HG02623 (cell line): Measurements from ENCODE around the gene TEAD4.

Experiments used
- ATAC-seq: cut with Tn5 transposase; IDR thresholded peaks from one replicate; pipeline ENCODE4 v1.9.1; 2021; ENCODE audit warnings: moderate library complexity; ENCODE audit not compliant: unreplicated experiment

The TEAD4 gene

DNA sequence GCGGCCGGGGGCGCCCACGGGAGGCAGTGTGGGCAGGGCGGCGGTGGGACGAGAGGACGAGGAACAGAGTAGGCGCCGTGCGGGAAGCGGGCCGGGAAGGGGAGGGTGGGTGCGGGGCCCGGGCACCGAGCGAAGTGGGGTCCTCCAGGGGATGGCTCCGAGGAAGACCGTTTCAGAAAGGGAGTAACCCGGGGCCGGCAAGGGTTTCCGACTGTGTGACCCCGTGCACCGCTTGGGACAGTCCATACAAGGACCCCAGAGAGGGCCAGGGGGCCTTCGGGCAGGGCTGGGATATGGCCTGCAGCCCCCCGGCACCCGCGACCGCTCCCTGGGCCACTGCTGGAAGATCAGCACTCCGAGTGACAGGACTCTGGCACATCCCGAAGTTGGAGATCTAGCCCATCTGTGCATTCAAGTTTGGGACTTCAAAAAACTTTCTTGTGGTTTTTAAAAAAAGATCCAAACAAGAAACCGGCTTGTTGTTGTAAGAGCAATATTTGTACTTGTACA is 118.4 kb downstream of the TEAD4 start:
- peak; percentile 13 for ATAC-seq

DNA sequence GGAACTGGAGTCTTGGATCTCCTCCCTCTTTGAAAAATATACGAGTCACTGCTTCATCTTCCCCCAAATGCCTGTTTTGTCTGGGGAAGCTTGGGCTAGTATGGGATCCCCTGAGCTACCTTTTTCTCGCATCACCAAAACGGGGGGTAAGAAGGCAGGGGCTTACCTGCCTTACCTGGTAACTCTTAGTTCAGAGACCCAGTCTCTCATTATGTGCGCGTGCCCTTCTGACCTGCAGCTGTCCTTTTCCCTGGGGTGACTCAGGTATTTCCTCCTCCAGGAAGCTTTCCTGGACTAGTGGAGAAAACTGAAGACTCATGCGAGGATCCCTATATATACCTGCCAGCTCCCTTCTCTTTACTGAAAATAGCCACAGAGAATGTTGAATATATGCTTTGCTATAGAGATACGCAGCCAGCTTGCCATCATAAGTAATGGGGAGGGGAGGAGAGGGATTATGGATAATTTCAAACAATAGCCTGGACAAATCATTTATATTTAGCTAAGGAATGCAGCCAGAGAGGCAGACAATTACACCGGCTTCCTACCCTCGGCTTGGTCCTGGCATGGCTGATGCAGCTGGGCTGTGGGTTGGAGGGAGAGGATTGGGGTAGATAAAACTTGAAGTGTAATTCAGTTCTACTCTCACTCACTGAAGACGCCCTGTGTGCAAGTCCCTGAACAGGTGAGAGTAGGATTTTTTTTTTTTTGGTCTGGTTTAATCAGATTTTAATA is 119.1 kb downstream of the TEAD4 start:
- ATAC-seq, result no peak

DNA sequence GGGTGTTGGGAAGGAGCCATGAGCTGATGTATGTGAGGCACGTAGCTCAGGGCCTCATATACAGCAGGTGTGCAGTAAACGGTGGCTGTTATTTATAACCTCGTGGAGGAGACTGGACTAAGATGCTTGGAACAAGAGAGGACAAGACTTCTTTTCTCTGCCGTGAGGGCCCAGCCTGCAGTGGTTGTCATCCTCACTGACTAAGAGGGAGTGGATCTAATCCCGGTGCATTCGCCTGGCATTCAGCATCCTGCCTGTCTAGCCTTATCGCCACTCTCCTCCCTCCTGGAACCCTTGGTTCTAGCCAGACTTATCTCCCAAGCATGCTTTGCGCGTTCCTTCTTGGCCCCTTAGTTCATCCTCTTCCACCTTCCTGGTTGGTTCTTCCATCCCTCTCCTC is 121.9 kb downstream of the TEAD4 start:
- no peak for ATAC-seq

DNA sequence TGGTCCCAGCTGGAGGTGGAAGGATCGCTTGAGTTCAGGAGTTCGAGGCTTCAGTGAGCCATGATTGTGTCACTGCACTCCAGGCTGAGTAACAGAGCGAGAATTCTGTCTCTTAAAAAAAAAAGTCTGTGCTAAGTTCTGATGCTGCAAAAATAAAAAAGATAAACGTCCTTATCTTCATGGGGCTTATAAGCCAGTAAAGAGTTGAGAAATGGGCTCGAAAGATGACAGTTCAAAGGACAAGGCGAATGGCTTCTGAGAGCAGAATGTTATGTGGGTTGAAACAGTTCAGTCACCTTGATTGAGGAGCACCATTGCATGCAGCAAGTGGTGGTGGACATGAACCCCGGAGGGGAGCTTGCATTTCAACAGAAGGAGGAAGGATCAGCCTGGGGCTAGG is 122.7 kb downstream of the TEAD4 start:
- ATAC-seq, result no peak

DNA sequence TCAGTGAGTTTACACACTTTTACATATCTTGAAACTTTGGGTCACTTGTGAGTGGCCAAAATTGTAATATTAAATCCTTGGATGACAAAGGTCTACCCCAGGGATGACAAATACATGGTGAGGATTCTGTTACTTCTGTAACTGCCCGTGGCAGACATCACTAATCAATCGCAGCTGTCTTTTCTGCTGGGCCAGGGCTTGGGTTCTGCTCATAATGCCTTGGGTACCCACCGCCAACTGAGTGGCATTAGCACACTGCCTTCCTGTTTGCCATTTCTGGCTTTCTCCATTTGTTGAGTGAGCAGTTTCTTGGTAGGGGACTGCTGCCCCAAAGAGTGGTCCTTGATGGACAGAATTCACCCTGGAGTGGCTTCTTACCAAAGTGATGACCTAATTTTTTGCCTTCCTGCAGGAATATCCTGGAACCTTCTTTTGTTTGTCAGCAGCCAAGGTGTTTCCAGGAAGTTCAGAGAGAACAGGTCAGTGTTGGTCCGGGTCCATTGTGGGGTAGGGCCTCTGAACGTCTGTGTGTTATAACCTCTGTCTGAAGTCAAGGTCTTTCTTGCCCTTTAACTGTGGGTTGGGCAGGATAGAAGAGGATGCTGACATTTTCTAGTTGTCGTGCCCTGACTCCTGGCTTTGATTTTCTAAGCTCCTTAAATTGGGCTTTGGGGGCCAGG is 124.2 kb downstream of the TEAD4 start:
- ATAC-seq, result no peak

DNA sequence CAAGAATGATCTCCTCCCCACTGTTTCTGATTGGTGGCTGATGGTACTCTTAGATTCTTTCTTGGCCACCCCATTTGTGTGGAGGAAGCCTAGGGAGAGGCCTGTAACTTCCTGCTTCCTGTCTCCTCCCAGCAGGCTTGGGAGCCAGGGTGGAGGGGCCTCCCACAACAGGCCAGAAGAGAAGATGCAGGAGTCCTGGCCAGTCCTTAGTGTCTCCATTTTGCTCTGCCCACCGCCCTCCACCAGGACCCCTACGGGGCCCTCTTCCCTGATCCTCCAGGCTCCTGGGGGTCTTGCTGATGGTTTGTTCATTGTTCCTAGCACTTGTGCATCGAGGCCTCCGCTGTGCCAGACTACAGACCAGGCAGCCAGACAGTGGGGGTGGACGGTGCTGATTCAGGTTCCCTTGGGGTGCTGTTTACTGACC is 124.7 kb downstream of the TEAD4 start:
- ATAC-seq, result no peak

DNA sequence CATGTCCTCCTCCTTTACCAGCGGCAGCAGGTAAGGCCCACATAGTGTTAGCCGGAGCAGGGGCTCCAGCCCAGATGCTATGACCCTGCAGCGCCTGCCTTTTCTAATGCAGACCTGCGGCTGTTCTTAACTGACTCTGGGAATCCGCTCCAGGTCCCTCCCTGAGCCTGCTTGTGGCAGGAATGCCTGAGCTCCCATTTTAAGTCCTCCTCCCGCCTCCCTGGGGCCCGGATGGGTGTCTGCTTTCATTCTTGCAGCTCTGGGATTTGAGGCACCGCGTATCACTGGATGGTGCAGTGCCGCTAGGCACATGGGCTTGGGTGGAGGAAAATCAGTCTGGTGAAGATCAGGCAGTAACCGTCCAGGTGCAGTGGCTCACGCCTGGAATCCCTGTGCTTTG is 125.5 kb downstream of the TEAD4 start:
- no peak for ATAC-seq

DNA sequence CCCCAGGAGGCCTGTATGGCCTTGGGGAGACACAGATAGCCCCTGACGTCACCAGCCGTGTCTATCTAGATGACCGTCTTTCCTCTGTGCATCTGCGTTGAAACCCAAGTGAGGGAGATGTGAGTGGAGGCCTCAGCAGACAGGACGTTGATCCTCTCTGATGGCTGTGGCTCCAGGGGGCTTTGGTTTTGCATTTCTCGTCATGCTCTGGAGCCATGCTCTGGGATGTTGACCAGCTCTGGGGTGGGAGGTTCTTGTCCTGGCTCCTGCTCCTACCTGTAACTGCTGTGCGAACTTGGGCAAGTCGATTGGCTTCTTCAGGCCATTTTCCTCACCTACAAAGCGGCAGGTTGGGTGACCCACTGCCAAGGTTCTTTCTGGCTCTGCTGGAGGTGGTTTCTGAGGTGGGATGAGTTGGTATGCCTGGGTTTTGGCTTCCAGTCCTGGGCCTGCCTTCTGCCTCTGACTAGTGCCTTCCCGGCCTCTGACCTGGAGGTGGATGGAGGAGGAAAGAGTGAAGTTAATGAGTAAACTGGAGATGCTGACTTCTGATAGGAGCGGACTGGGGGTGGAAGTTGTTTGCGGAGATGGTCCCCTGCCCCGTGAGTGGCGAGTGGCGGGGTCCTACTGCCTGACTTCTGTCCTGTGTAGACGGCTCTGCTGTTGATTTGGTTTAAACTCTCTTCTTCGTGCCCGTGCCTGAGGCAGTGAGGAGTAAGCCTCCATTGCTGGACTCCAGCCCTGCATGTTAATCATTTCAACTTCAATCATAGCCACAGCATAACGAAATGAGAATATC is 126.3 kb downstream of the TEAD4 start:
- ATAC-seq, result no peak

DNA sequence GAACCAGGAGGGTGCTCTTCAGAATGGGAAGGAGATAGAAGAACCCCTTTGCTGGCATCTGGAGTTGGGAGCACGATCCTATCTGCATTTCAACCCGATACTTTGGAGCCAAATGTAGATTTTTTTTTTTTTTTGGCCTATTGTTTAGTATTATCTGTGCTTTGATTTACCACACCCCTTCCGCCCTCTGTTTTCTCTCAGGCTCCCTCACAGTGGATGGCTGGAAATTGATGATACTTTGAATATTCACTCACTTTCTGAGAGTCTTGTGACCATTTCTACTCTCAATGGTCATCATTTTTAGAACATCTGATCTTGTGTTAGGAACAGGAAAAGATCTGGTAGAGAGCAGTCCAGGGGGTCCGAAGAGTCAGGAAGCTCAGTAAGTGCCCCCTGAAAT is 127.0 kb downstream of the TEAD4 start:
- ATAC-seq, result no peak

DNA sequence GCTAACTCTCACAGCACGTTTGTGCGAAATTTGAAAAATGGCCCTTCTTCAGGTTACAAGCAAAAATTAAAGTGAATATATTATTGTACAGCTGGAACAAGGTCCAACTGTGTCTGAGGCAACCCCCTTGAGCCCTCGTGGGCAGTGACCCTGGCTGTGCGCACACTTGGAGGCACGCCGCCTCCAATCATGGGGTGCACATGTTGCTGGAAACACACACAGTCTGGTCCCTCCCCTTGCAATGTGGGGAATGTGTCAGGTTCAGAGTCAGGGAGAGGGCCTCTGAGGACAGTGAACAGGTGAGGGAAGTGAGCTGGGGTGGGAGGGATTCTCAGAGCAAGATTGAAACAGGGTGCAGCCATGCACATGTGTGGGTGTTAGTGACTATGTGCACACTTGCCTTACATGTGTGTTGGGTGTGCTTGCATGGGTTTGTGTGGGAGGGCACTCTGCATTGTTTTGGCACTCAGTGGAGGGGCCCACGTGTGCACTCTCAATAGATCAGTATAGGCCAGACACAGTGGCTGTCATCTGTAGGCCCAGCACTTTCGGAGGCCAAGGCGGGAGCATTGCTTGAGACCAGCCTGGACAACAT is 127.6 kb downstream of the TEAD4 start:
- ATAC-seq, result no peak

DNA sequence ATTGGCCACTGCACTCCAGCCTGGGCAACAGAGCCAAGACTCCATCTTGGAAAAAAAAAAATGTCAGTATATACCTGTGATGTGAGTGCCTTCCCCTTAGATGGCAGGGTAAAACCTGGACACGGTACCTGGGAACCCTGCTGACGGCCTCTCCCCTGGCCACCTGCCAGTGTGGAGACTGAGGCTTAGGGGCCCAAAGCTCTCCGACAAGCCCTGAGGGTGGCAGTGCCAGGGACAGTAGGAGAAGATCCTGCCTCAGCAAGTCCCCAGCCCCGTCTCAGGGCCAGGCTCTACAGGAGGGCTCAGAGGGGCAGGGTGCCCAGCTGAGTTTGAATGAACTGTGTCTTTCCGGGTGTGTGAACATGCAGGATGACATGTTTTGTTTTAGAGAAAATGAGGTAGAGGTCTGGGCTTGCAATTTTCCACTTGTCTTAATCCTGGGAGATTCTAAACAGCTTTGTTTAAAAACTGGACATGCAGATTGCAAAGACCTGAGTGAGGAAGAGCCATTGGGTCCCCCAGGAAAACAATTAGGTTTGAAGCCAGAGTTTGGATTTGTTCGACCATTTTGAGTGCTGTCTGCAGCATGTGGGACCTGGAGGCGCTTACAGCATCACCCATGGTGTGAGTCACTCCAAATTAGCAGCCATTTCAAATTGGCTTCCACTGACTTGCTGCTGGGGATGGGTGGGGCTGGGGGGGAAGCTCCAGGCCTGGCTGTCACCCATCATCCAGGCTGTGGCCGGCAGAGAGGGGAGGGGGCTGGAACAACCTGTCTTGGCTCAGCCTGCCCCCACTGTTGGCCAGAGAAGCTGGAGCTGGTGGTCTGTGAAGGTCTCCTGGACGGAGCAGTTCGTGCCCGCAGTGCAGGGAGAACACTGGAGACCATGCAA is 128.8 kb downstream of the TEAD4 start:
- no peak for ATAC-seq

DNA sequence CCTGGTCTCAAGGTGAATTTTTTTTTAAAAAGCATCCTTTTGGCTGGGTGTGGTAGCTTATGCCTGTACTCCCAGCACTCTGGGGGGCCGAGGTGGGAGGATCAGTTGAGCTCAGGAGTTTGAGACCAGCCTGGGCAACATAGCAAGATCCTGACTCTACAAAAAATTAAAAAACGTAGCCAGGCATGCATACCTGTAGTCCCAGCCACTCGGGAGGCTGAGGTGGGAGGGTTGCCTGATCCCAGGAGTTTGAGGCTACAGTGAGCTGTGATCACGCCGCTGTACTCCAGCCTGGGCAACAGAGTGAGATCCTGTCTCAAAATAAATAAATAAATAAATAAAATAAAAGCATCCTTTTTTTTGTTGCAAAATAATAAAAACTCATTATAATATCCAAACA is 130.4 kb downstream of the TEAD4 start:
- ATAC-seq, result no peak
